GM18498 (cell line): ENCODE data around the gene CCDC144A.
"Not testable (repeated sequence)": the region's sequence is repeated elsewhere in the genome, so short reads cannot be mapped to it uniquely, and the experiment has no call there.

Experiments used
- ATAC-seq: cut with Tn5 transposase; IDR thresholded peaks from one replicate; pipeline ENCODE4 v1.9.1; 2021; ENCODE audit warnings: mild to moderate bottlenecking, moderate library complexity; ENCODE audit not compliant: unreplicated experiment

The CCDC144A gene

DNA sequence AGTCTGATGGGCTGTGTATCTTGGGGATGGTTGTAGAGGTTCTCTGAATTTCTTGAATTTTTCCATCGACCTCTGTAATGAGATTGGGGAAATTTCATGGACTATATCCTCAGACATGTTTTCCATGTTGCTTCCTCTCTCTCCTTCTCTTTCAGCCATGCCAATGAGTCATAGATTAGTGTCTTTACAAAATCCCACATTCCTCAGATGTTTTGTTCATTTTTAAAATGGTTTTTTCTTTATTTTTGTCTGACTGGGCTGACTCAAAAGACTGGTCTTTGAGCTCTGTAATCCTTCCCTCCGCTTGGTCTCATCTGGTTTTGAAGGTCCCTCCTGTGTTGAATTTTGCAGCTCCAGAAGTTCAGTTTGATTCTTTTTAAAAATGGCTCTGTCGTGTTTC lies 60.5 kb downstream of the CCDC144A start:
- not testable (repeated sequence) for ATAC-seq

DNA sequence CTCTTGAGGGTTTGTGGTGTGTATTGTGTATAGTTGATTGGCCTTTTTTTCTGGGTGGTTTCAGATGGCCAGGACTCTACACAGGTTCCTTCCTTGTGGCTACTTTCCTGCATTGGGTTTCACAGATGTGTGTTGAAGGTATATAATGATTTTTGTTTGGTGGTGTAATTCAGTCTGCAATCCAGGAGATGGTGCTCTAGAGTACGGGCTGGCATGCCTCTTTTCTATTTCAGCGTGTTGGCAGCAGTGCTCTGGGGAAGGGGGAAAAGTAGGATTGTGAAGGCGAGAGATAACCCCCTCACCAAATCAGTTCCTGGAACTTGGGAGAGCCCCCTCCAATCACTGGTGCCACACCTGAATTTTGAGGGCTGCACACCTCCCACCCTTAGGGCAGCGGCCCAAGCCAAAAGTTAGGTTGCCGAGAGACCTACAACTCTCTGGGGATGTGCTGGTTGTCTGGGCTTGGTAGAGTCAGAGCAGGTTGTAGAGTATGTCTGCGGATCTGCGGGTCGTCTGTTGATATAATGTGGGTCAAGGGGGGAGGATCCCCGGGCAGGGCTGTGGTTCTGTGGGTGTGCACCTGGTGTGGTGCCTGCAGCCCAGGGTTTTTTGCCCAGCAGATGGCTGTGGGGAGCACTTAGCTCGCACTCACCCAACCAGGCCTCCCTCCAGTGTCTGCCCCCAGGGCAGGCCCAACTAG lies 61.3 kb downstream of the CCDC144A start:
- not testable (repeated sequence) for ATAC-seq

DNA sequence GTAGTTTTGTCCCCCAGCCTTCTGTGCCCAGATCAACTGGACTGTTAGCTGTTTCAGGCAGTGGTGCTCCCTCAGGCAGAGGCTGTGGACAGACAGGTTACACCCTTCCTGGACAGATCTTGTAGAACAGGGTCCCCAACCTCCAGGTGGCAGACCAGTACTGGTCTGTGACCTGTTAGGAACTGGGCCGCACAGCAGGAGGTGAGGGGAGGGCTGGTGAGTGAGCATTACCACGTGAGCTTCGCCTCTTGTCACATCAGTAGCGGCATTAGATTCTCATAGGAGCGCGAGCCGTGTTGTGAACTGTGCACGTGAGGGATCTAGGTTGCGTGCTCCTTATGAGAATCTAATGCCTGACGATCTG lies 61.9 kb downstream of the CCDC144A start:
- not testable (repeated sequence) for ATAC-seq

DNA sequence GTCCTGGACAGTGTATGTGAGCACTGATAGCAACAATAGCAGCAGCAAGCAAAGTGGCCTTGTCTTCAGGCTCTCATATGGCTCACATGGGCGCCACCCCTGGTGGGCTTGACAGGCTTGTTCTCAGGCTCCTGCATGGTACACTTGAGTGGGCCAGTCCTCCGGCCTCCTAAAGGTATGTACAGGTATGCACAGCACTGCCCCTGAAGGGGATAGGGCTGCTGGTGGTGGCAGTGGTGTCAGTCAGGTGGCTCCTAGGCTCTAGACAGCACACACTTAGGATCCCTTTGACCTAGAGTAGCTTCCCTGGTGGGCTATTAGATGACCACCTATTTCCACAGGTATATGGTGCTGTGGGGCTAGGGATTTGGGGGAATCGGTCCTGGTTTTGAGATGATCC lies 67.5 kb downstream of the CCDC144A start:
- ATAC-seq: not testable (repeated sequence)

DNA sequence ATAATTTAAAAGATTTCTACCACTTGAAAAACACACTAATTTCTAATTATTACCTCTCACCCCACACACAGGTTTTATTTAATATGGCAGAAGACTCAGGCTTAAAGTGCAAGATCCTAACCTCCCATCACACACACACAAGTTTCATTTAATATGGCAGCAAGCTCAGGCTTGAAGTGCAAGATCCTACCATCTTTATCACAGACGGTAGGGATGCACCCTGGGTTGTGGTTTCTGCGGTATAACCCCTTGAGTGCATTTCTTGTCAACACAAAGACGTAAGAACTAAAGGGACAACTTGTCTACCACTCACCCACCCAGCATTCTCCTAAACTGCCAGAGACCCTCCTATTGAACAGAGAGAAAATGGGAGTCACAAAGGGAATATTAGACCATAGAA lies 68.1 kb downstream of the CCDC144A start:
- ATAC-seq: not testable (repeated sequence)

DNA sequence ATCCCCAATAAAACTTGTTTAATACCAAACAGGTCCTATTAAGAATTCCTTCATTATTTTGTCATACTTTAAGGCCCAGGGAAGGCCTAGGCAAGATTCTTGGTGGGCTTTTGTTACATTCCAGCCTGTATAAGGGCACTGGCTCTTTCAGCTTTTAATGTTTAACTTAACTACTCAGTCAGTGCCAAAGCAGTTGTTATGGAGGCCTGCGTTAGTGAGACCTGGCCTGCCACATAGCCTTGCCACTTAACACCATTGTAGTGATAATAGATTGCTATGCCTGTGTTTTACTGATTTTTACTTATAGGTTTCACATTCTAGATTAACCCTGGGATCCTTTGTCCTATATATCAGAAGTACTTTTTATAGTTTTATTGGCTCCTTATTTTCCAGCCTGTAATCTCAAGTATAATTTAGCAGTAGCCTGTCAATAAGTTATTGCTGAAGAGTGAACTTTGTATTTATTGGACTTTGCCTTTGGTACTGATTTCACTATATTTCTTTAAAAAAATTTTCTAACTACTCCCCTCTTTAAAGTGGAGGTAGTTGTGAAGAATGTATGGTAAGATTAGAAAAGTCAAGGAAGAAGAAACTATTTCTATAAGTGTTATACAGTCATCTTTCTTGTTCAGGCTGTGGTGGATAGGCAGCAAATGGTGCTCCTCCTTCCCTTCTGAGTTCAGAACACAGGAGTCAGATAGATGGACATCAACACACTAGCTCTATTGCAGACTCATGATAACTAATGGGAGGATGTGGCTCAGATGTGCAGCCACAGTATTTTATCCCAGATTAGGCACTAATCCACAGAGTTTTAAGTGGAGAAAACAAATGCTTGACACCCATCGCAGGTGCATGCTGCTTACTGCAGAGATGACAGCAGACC lies 78.5 kb downstream of the CCDC144A start:
- ATAC-seq: not testable (repeated sequence)

DNA sequence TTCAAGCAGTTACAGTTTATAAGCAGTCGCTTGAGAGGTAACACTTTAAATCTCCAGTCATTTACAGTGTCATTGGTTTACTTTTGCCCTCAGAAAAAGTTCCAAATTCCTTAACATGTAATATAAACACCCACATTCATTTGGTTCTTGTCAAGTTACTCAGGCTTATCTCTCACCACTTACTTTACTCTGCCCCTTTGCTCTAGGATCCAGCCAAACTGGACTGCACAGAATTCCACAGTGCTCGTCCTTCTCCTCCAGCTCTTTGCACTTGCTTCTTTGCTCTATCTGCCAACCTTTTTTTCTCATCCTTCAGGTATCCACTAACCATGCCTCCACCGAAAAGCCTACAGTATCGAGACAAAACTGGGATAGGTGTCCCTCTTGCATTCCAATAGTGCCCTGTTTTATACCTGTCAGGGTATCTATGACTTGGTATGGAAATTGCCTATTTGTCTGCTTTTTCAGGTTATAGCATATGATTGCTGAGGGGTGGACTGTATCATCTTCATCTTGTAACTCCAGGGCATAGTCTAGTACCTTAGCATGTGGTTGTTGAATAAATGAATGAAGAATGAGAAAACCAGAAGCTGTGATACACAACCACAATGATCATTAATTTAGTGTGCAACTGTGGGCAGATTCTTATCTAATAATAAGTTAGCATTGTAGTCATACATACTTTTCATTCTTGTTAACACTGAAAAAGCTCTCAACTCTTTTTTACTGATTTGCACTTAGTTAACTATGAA lies 82.5 kb downstream of the CCDC144A start:
- not testable (repeated sequence) for ATAC-seq

DNA sequence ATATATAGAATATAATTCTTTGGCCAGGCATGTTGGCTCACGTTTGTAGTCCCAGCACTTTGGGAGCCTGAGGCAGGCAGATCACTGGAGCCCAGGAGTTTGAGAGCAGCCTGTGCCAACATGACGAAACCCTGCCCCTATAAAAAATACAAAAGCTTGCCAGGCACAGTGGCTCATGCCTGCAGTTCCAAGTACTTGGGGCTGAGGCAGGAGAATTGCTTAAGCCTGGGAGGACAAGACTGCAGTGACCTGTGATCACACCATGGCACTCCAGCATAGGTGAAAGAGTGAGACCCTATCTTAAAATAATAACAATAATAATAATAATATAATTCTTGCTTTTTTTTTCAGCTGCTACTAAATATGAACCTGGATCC lies 83.1 kb downstream of the CCDC144A start:
- not testable (repeated sequence) for ATAC-seq

DNA sequence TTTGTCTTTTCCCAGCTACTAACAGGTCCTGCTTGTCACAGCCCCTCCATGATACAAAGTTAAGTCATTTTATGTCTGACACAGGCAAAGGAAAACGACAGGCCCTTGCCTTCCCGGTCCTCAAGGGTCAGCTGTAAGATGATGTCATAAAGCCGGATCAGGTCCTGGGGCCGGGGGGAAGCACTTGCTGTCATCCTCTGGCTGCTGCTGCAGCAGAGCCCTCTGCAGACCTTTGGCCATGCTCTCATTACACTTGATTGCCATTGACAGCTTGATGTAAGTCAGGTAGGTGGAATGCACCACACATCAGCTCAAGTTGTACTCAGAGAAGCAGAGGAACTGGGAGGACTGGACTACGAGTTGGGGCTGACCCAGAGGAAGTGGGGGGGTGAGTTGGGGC lies 97.8 kb downstream of the CCDC144A start:
- ATAC-seq: not testable (repeated sequence)

DNA sequence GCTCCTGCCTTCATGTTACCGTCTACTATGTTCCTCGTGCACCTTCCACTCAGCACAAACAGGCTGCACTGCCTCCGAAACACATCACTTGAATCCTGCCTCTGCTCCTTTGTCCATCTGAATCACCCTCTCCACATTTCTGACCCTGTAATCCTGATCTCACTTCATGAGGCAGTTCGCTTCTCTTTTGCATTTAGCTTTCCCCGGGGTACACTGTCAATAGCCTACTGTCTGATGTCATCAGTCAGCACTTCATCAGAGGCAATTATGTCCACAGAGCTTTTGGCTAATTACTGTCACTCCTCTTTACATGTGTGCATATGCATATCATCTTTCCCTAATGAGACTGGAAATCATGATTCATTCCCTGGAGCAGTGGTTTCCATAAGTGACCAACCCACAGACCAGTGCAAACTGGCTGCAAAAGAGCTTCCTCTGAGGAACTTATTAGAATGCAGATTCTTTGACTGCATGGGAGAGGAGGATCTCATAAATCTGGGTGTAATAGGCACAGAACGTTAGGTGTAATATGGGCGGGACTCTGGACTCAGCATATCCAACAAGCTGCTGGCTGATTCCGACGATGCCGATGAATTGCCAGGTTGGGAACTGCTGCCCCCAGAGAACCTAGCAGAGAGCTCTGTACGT lies 99.0 kb downstream of the CCDC144A start:
- ATAC-seq: not testable (repeated sequence)

DNA sequence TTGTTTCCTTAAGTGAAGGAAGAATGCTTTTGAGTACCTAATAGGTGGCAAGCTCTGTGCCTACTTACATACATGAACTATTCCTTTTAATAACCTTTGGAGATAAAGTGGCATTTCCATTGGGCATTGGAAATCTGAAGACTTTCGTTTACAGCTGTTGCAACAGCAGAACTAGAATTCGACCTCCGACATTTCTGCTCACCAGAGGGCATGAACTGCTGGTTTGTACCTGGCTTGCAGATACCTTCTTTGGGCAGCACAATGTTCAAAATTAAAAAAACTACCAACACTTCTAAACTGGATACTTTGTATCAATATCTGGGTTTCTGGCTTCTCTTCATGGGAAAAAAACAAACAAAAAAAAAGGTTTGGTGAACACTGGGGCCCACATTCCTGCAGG lies 99.6 kb downstream of the CCDC144A start:
- ATAC-seq: not testable (repeated sequence)

DNA sequence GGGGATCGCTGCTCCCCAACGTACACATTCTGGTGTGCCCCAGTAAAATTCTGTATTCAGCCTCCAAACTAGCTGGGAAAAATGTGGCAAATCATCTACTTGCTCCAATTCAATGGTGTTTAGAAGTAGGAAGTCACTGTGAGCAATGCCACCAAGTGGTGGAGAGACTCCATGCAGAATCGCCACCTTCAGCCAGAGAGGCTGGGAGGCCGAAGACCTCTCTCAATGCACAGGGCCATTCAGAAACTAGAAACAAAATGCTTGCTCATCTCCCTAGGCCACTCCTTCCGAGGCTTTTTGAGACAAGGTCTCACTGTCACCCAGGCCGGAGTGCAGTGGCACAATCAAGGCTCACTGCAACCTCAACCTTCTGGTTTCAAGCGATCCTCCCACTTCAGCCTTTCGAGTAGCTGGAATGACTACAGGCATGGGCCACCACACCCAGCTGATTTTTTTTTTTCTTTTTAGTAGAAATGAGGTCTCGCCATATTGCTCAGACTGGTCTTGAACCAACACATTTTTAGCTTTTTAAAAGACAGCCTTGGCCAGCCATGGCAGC lies 100.4 kb downstream of the CCDC144A start:
- ATAC-seq: not testable (repeated sequence)

DNA sequence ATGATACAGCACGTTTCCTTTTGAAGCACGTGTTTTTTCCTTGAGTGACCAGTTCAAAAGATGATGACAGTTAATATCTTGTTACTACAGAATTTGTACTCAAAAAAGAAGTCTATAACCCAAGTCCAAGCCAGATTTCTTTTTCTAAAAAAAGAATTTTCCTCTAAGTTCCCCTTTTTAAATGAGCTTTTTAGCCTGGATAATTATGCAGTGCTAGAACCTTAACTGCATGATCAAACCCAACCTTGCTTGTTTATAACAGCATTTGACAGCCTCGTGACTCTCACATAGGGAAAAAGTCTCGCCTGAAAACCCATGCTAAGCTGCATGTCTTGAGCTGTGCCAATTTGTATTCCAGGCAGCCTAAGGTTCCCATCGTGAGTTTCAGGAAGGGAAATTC lies 104.2 kb downstream of the CCDC144A start:
- ATAC-seq: not testable (repeated sequence)

DNA sequence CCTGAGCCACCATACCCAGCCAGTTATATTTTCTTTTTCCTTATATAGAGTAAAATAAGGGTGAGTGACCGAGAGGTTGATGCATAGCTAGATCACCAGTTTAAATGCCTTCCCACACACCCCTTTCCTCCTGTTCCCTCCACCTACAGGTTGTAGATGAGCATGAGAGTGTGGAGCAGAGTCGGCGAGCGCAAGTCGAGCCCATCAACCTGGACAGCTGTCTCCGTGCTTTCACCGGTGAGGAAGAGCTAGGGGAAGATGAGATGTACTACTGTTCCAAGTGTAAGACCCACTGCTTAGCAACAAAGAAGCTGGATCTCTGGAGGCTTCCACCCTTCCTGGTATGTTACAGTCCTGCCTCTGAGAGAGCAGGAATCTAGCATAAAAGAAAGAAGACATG lies 105.9 kb downstream of the CCDC144A start:
- ATAC-seq: not testable (repeated sequence)

DNA sequence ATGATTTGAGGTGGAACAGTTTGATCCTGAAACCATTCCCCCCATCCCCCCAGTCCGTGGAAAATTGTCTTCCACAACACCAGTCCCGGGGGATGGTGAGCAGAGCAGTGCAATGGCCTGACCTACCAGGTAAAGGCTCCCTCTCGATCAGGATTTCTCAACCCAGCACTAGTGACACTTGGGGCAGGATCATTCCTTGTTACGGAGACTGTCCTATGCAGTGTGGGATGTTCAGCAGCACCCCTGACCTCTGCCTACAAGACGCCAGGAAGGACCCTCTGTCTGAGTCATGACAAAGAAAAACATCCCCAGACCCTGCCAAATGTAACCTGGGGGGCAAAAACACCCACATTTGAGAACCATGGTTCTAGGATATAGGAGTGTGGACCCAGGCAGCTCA lies 114.8 kb downstream of the CCDC144A start:
- not testable (repeated sequence) for ATAC-seq

DNA sequence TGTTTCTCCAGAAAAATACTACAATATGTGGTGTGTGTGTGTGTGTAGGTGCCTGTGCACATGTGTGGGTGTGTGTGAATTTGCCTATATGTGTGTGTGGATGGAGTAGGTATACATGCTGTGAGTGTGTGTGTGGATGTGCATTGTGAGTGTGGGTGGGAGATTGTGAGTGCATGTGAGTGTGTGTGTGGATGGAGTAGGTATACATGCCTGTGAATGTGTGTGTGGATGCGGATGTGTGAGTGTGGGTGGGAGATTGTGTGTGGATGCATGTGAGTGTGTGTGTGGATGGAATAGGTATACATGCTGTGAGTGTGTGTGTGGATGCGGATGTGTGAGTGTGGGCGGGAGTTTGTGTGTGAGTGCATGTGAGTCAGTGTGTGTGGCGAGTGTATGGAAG lies 116.6 kb downstream of the CCDC144A start:
- ATAC-seq: not testable (repeated sequence)

DNA sequence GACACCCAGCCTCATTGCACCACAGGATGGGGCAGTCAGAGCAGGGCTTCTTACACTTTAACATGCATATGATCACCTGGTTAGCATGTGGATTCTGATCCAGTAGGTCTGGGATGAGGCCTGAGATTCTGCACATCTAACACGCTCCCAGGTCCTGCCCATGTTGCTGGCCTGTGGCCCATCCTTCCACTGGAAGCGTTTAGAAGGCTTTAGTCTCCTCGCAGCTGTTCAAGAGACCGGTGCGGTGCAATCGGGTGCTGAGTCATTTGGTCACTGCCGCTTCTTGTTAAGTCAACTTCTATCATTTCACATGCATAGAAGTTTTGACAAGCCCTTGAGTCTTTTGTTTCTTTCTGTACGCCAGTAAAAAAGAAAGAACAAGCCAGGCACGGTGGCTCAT lies 117.6 kb downstream of the CCDC144A start:
- not testable (repeated sequence) for ATAC-seq

DNA sequence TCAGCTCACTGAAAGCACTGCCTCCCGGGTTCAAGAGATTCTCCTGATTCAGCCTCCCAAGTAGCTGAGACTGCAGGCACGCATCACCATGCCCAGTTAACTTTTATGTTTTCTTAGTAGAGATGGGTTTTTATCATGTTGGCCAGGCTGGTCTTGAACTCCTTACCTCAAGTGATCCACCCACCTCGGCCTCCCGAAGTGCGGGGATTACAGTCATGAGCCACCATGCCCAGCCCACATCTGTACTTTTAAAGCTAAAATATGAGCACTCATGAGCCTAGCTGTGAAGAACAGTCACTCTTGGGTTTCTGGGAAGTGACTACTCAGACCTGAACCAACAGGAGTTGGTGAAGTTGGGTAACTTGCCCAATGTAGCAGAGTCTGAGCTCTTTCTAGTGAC lies 120.2 kb downstream of the CCDC144A start:
- not testable (repeated sequence) for ATAC-seq

DNA sequence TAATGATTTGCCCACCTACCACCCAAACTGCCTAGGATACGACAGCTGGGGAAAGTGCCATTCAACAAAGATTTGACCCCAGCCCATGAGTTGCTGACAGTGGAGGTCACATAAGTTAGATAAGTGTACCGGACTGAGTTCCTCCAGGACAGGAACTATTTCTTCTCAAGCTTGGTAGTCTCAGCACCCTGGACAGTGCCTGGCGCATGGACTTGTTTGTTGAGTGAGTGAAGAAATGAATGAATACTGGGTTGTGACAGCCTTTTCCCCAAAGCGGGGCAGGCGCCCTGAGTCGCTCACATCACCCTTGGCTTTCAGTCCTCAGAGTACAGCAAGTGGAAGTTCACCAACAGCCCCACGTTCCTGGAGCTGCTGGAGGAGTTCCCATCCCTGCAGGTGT lies 122.1 kb downstream of the CCDC144A start:
- ATAC-seq: not testable (repeated sequence)

DNA sequence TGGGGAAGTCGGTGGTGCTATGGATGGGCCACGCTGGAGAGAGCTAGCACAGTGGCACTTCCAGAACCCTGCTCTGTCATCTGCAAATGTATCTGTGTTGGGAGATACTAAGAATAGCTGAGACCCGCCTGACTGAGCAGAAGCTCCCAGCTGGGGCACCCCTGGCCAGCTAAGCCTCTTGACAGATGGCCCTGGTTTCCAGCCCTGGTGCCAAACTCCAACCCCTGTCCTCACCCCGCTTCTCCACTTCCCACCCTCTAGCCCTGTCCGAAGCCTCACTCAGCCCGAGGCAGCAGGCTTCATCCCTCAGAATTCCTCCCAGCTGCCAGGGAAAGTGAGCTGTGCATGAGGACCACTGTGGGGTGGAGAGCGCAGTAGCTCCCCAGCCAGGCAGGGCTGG lies 124.4 kb downstream of the CCDC144A start:
- no peak for ATAC-seq

DNA sequence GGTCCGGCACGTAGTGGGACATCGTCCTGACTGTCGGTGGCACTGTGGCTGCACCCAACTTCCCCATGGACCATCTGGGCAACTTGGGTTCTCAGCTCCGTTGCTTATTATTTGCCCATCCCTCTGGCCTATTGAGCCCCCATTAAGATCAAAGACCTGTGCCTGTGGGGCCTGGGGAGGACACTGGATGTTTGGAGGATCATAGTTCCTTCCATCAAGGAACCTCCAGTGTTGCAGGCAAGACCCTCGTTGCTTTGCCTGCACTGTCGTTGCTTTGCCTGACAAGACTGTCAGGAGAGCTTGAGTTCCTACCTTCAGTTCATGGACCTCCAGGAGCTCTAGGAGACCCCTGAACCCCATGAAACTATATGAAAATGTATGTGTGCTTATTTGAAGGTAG lies 127.2 kb downstream of the CCDC144A start:
- ATAC-seq: no peak
